RKO (cell line): Measurements from ENCODE around the gene EPB42.

ENCODE experiments used
- DNase-seq: peaks from one replicate; pipeline ENCODE4 v3.0.0-alpha.2; 2016; ENCODE audit warnings: low spot score

Gene EPB42

GRCh38 chr15:43220991-43221403, at the start of gene EPB42:
Gene EPB42 (minus strand): TSS chr15:43221018. CDS start chr15:43220825, 193 bp downstream.
- DNase-seq: no peak

GRCh38 chr15:43270113-43270665, 49.4 kb upstream of the EPB42 start:
- no peak for DNase-seq

- DNase-seq: no peak
These were observed 47.6 kb upstream of the EPB42 start for GRCh38 chr15:43268111-43269105.

GRCh38 chr15:43267439-43267838, 46.6 kb upstream of the EPB42 start:
- DNase-seq: no peak

- DNase-seq: no peak
These were observed 46.0 kb upstream of the EPB42 start, which contains the start of gene TGM5 for GRCh38 chr15:43266834-43267233. Gene TGM5 (minus strand): TSS chr15:43266928. CDS start chr15:43266849, 79 bp downstream.

GRCh38 chr15:43266386-43266785, 45.6 kb upstream of the EPB42 start:
- DNase-seq: no peak

GRCh38 chr15:43260011-43260615, 39.3 kb upstream of the EPB42 start:
- DNase-seq: no peak

- DNase-seq: no peak
These were observed 38.0 kb upstream of the EPB42 start for GRCh38 chr15:43258781-43259180.

- no peak for DNase-seq
These were observed 35.5 kb upstream of the EPB42 start for GRCh38 chr15:43256341-43256740.

GRCh38 chr15:43255376-43255775, 34.6 kb upstream of the EPB42 start:
- DNase-seq: no peak

GRCh38 chr15:43253431-43254403, 32.9 kb upstream of the EPB42 start:
- no peak for DNase-seq

GRCh38 chr15:43251871-43252250, 31.0 kb upstream of the EPB42 start:
- DNase-seq: no peak

GRCh38 chr15:43251185-43251870, 30.5 kb upstream of the EPB42 start:
- DNase-seq: no peak

GRCh38 chr15:43250785-43251184, 30.0 kb upstream of the EPB42 start:
- DNase-seq: no peak

- no peak for DNase-seq
These were observed 28.9 kb upstream of the EPB42 start for GRCh38 chr15:43249699-43250203.

- no peak for DNase-seq
These were observed 28.4 kb upstream of the EPB42 start for GRCh38 chr15:43249236-43249635.

GRCh38 chr15:43246261-43246774, 25.5 kb upstream of the EPB42 start:
- no peak for DNase-seq

- no peak for DNase-seq
These were observed 23.3 kb upstream of the EPB42 start for GRCh38 chr15:43244092-43244491.

GRCh38 chr15:43243020-43243645, 22.3 kb upstream of the EPB42 start:
- no peak for DNase-seq

- no peak for DNase-seq
These were observed 21.8 kb upstream of the EPB42 start for GRCh38 chr15:43242616-43243015.
